Epithelial cell of esophagus (primary cell): Measurements from ENCODE around the gene MCF2L2.

Experiments used
- DNase-seq: peaks from one replicate; pipeline ENCODE4 v3.0.0; 2010; ENCODE audit warnings: low read depth
- H3K4me3 ChIP-seq: 2 replicates; pipeline ENCODE4 v1.5.1; 2011; ENCODE audit warnings: mild to moderate bottlenecking, low read length, control low read depth
- TF ChIP-seq, protein P1 (sequence below): IDR thresholded peaks from 2 replicates; pipeline ENCODE4 v1.5.1; 2011; ENCODE audit warnings: low read depth, mild to moderate bottlenecking, low read length, control low read depth, inconsistent platforms; ENCODE audit not compliant: insufficient read depth; ENCODE audit errors: missing control alignments

MCF2L2 gene

DNA sequence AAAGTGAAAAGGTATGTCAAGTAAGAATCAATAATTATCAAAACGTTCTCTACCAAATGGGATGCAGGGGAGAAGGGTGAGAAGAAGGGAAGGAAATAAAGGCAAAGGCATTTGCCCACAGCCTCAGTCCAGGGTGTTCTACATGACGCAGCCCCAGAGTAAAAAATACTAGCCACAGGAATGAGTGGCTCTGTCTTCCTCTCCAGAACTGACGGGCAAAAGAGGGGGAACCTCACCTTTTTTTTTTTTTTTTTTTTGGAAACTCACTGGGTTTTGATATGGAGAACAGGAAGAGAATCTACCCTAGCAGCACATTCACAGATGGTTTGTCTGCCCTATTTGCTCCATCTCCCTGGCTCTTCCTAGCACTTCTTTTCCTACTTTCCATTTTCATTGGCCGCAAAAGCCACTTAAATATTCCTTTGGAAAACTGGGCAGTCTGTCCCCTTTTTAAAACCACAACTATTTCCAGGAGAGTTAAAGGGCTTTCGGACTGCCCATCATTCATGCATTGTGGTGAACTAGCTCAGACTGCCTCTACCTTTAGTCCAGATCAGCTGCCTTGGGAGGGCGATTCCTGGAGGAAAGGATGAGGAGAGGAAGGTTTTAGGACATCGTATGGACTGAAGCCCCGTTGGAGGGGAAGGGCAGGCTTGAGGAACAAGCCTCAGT is 147.2 kb downstream of the MCF2L2 start:
- H3K4me3 ChIP-seq, result no peak overlapping the region
- DNase-seq, result no peak
- TF ChIP-seq, protein P1, sequence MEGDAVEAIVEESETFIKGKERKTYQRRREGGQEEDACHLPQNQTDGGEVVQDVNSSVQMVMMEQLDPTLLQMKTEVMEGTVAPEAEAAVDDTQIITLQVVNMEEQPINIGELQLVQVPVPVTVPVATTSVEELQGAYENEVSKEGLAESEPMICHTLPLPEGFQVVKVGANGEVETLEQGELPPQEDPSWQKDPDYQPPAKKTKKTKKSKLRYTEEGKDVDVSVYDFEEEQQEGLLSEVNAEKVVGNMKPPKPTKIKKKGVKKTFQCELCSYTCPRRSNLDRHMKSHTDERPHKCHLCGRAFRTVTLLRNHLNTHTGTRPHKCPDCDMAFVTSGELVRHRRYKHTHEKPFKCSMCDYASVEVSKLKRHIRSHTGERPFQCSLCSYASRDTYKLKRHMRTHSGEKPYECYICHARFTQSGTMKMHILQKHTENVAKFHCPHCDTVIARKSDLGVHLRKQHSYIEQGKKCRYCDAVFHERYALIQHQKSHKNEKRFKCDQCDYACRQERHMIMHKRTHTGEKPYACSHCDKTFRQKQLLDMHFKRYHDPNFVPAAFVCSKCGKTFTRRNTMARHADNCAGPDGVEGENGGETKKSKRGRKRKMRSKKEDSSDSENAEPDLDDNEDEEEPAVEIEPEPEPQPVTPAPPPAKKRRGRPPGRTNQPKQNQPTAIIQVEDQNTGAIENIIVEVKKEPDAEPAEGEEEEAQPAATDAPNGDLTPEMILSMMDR, result no peak

DNA sequence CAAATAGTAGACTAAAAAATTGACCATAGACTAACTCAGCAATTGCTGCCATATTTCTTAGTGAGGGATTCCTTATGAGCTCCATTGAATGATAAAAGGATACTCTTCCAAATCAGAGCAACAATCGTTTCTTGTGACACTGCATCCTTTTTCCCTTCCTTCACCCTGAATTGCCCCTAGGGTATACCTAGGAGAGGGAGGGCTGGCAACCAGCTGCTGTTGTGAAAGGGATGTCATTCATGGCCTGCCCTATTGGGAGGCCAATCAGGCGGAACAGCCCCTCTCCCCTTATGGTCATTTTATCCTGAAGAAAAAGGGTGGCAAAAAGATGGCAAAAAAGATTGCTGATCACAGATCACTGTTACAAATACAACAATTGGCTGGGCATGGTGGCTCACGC is 149.0 kb downstream of the MCF2L2 start:
- DNase-seq, result no peak
- TF ChIP-seq, protein P1, result no peak
- H3K4me3 ChIP-seq, result no peak overlapping the region

DNA sequence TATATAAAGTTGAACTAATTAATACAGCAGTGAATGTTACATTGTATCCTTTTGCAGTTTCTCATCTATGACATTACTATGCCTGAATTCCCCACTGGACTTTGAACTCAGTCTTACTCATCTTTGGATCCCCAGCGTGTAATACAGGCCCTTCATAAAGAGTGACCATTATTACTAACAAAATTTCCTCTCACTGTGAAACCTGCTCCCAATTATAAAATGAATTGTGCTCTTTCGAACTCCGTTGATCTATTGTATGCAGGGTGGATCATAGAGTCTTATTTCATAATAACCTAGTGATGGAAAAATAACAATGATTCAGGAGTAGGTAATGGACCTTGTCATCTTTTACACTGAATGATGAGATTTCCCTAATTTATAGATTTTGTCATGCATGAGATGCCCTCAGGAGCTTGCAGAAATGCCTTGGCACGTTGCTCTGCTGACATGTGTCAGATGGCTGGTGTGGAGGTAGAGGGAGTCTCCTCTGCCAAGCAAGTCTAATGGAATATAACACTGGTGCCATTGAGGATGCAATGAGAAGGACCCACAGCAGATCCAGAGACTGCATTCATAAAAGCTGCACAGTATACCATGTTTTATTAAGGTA is 149.8 kb downstream of the MCF2L2 start:
- TF ChIP-seq, protein P1, result no peak
- H3K4me3 ChIP-seq, result no peak overlapping the region
- peak; percentile 90 for DNase-seq

DNA sequence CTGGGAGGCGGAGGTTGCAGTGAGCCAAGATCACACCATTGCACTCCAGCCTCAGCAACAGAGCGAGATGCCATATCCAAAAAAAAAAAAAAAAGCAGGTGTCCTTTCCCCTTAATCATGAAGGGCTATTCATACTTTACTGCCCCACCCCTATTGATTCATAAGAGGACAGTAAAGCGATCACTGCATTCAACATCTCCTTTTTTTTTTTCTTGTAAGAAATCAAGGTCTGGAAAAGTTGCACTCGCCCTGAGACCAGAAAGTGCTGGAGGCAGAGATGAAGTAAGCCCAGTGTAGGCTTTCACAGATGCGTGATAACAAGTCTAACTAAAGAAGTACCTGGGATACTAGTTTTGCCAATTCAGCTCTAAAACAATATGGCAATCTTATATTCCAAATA is 151.2 kb downstream of the MCF2L2 start:
- TF ChIP-seq, protein P1, result no peak
- peak; percentile 65 for DNase-seq
- H3K4me3 ChIP-seq, result no peak overlapping the region

DNA sequence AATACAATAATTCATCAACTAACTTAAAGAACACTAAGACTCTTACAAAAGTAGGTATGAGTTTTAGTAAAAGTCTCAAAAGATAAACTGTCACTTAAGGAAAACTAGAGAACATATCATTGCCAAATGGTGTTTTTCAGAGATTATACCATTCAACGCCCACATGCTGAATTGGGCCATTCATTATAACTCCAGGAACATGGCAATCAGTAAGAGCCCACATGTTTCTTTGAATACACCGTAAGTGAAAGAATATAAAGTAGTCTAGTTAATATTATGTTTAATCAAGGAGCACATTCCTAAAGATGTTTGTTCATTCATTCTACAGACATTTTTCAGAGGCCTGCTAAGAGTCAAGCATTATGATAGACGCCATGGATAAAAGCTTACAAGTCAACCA is 152.5 kb downstream of the MCF2L2 start:
- TF ChIP-seq, protein P1, result no peak
- DNase-seq, result no peak
- H3K4me3 ChIP-seq, result no peak overlapping the region

DNA sequence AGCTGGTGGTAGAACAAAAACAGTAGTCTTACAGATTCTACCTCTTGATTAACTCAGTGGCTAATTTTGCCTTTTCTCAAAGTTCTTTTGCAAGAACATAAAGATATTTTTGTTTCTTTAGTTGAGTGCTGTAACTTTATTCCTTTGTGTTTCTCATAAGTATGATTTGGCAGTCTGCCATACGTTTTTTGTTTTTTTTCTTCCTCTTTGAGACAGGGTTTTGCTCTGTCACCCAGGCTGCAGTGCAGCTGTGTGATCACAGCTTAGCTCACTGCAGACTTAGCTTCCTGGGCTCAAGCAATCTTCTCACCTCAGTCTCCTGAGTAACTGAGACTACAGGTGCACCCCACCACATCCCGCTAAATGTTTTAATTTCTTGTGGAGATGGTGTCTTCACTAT is 153.0 kb downstream of the MCF2L2 start:
- DNase-seq, result peak; percentile 79
- no peak overlapping the region for H3K4me3 ChIP-seq
- TF ChIP-seq, protein P1, result no peak

DNA sequence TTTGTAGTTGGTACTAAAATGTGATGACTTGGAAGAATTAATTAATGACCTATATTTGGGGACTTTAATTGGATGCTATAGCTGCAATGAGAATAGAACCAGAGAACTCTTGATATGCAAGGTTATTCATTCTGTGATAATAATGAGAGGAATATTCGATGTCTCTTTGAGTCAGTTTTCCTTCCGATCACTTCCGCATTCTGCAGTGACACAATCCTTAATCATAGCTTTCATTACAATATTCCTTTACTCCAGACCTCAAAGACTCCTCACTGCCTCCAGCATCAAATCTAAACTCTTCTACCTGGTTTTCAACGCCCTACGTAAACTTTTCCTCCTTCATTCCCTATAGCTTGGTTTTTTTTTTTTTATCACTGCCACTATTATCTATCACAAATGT is 153.8 kb downstream of the MCF2L2 start:
- TF ChIP-seq, protein P1, result no peak
- DNase-seq, result peak; percentile 85
- no peak overlapping the region for H3K4me3 ChIP-seq
